Measurements from ENCODE around the gene CLP1.
"Not testable (repeated sequence)": the region's sequence is repeated elsewhere in the genome, so short reads cannot be mapped to it uniquely, and the experiment has no call there.

The CLP1 gene

GRCh38 chr11:57641011-57641807 lies 16.4 kb upstream of the CLP1 start:
- no peak for DNase-seq (ENCODE audit: low read depth)

DNA sequence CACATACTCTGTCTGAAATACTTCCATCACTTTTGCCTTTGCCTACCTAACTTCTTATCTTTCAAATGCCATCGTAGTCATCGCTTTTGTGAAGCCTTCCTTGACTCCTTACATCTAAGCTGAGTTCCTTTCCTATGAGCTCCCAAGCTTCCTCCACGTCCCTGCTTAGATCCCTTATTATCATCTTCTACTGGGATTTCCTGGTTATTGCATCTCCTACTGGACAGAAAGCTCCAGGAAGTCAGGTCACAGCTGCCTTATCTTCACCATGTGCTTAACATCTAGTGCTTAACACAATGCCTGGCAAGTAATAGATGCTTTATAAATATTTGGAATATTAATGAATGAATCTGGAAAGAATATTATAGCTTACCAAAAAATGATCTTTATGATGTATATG lies 13.8 kb upstream of the CLP1 start:
- no peak for DNase-seq (ENCODE audit: low read depth)

GRCh38 chr11:57644748-57645688 lies 12.5 kb upstream of the CLP1 start:
- DNase-seq (ENCODE audit: low read depth): no peak

DNA sequence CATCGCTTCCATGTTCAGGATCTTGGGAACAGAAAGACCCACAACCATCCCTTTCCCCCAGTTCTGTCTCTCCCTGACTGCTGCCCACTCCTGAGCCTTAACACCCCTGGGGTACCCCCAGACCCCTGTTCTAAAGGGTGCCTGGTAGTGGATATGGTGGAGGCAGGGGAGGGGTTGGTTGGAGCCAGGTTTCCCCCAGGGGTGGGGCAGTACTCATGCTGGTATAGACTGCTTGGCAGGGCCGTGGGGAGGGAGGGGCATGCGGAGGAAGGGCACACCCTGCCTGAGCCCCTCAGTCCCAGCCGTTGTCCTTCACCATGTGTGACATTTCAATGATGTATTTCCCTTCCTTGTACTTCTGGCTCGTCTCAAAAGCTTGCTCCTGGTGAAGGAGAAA lies 11.9 kb upstream of the CLP1 start:
- no peak for DNase-seq (ENCODE audit: low read depth)

GRCh38 chr11:57646194-57646798 lies 11.3 kb upstream of the CLP1 start:
- DNase-seq (ENCODE audit: low read depth): no peak

GRCh38 chr11:57646799-57647303 lies 10.7 kb upstream of the CLP1 start:
- no peak for DNase-seq (ENCODE audit: low read depth)

- DNase-seq (ENCODE audit: low read depth): no peak
Observed at GRCh38 chr11:57647372-57647771, 10.2 kb upstream of the CLP1 start.

DNA sequence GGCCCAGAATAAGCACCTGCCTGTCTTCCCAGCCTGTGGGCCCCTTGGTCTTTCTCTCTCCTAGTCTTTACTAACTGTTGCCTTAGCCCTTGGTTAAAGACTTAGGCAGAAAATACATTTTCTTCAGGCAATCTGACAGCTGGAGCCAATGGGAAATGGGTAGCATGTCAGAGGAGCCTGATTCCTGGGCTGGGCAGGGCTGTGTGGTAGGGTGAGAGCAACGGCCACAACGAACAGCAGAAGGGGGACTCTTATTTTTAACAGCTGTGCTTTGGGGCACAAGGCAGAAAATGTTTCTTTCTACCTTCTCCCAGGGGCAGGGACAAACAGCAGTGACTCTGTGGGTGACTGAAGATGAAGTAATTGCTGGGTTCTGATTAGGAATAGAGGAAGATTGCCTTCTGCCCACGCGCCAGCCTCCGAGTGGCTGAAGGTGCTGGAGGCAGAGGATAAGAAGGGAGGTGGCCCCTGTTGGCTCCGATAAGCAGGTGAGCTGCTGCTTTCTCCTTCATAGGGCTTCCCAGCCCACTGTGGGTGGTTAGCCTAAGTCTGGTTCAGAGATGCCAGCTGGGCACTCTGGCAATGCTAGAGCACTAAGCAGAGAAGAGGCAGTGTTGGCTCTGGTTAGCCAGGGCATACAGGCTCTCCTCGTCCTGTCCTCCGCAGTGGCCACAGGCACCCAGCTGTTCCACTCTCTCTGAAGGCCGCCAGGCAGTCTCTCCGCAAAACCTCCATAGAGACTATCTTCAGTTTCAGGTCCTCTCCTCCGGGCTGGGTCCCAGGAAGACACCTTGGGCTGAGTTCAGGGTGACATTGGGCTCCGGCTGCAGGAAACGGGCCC lies 9.4 kb upstream of the CLP1 start:
- no peak for DNase-seq (ENCODE audit: low read depth)

DNA sequence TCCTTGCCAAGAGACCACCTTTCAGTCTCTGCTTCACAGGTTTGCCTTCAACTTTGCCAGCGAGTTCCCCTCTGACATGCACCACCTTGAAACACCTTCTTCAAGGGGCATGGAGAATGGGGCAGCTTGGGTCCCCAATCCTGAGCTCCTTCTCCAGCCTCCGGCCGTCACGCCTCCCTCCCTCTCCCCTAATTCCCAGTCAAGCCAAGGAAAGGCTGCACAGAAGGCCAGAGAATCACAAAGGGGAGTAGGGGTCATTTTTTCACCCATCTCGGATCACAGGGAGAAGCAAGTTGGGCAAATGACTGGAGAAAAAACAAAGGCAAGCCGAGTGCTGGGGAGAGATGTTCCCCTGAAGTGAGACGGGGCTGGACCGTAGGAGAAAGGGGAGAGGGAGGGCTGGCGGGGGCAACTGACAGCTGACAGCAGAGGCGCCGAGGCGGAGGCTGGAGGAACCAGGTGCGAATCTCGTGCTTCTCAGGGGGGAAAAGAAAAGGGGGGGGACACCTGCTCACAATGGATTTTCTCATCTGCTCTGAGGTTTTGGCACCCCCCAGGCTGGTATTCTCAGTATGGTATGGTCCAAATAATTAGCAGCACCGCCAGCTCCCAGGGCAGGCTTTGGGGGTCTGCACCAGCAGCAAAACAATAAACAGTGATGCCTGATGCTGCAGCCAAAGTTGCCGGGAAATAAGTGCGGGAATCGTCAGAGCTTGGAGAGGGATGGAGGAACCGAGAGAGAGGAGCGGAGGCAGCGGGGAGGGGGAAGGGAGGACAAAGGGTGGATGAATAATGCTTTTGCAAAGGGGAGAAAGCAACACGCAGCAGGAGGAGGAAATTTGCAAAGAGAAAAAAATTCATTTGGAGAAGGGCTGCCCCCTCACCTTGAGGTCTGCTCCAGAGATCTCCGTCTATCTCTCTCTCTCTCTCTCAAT lies 8.5 kb upstream of the CLP1 start:
- no peak for DNase-seq (ENCODE audit: low read depth)

GRCh38 chr11:57649826-57650738 lies 7.5 kb upstream of the CLP1 start, which contains the start of gene YPEL4:
Gene YPEL4, minus strand, starts transcription at chr11:57649912. Its CDS starts 2,805 bp downstream, at chr11:57647107.
- no peak for DNase-seq (ENCODE audit: low read depth)

DNA sequence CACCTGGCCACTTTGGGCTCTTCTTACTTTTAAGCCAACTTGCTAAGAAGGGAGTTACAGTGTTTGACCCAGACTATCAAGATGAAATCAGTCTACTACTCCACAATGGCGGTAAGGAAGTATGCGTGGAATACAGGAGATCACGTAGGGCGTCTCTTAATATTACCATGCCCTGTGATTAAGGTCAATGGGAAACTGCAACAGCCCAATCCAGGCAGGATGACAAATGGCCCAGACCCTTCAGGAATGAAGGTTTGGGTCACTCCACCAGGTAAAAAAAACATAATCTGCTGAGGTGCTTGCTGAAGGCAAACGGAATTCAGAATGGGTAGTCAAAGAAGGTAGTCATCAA lies 6.8 kb upstream of the CLP1 start:
- DNase-seq (ENCODE audit: low read depth): no peak

DNA sequence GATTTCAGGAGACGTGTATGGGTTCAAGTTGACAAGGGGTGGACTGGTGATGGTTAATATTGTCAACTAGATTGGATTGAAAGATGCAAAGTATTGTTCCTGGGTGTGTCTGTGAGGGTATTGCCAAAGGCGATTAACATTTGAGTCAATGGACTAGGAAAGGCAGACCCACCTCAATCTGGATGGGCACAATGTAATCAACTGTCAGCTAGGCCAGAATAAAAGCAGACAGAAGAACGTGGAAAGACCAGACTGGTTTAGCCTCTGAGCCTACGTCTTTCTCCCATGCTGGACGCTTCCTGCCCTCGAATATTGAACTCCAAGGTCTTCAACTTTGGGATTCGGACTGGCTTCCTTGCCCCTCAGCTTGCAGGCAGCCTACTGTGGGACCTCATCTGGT lies 6.2 kb upstream of the CLP1 start:
- no peak for DNase-seq (ENCODE audit: low read depth)

DNA sequence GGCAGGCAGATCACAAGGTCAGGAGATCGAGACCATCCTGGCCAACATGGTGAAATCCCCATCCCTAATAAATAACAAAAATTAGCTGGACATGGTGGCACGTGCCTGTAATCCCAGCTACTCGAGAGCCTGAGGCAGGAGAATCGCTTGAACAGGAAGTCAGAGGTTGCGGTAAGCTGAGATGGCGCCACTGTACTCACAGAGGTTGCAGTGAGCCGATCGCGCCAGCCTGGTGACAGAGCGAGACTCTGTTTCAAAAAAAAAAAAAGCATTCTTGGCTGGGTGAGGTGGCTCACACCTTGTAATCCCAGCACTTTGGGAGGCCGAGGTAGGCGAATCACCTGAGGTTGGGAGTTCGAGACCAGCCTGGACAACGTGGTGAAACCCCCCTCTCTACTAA lies 5.3 kb upstream of the CLP1 start:
- not testable (repeated sequence) for DNase-seq (ENCODE audit: low read depth)

- no peak for DNase-seq (ENCODE audit: low read depth)
Observed at GRCh38 chr11:57652662-57653061, 4.9 kb upstream of the CLP1 start.

DNA sequence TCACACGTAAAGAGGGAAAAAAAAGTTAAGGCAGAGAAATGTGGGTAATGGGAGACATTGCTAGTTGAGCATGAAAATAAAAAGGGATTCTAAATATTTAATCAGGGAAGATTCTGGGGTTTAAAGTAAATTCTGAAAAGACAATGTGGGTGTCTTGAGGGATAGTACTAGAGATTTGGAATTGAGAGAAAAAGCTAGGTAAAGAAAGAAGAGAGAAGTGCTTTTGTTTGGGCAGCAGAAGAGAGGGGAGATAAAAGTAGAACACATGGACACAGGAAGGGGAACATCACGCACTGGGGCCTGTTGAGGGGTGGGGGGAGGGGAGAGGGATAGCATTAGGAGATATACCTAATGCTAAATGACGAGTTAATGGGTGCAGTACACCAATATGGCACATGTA lies 4.4 kb upstream of the CLP1 start:
- no peak for DNase-seq (ENCODE audit: low read depth)

DNA sequence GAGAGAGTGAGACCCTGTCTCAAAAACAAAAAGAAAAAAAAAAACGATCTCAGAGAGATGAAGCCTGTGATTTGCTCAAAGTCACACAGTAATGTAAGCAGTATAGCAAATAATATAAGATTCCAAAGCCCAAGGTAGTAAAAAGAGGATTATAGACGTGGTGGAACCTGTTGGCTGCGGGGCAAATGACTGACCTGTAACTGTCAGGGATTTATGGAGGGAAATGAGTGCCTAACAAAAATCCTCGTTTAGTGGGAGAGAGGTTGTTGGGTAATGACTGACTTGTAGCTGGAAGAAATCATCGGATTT lies 723 bp upstream of the CLP1 start:
- no peak for DNase-seq (ENCODE audit: low read depth)

DNA sequence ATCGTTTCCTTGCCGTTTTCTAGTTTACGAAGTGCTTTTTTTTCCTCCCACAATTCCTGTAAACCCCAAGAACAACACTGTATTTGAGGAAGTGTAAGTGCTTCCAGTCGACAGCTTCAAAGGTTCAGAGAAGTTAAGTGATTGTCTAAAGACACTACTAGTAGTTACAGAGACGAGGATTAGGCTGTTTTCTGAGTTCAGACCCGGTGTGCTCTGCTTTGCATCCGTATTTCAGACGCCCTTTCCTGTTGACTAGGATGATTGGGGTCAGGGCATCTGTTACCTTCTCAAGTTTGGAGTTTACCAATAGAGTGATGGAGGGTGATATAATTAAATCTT lies 430 bp downstream of the CLP1 start:
- no peak for DNase-seq (ENCODE audit: low read depth)

DNA sequence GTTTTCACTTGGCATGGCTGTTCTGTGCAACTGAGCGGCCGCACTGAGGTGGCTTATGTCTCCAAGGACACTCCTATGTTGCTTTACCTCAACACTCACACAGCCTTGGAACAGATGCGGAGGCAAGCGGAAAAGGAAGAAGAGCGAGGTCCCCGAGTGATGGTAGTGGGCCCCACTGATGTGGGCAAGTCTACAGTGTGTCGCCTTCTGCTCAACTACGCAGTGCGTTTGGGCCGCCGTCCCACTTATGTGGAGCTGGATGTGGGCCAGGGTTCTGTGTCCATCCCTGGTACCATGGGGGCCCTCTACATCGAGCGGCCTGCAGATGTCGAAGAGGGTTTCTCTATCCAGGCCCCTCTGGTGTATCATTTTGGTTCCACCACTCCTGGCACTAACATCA lies 2.1 kb downstream of the CLP1 start:
- DNase-seq (ENCODE audit: low read depth): no peak

DNA sequence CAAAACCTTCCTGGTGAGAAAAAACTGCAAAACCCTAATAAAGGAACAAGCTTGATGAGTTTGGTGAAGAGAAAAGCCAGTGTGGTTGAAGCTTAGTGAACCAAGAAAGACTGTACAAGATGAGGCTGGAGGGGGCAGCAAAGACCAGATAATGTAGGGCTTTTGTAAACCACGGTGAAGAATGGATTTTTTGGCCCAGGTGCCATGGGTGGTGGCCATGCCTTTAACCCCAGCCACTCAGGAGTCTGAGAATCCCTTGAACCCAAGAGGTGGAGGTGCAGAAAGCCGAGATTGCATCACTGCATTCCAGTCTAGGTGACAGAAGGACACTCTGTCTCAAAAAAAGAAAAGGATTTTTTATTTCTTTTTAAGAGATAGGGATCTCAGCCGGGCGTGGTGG lies 5.3 kb downstream of the CLP1 start:
- DNase-seq (ENCODE audit: low read depth): no peak

DNA sequence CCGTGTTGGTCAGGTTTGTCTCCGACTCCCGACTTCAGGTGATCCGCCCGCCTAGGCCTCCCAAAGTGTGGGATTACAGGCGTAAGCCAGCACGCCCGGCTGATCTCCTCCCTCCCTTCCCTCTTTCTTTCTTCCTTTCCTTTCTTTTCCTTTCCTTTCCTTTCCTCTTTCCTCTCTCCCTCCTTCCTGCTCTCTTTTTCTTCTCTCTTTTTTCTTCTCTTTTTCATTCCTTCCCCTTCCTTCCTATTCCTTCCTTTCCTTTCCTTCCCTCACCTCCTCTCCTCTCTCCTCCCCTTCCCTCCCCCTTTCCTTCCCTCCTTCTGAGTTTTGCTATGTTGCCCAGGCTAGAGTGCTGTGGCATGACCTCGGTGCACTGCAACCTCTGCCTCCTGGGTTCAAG lies 6.4 kb downstream of the CLP1 start:
- no peak for DNase-seq (ENCODE audit: low read depth)
